NCI-H82 treated with DMSO at 0.1 percent for 48 hours (cell line): ENCODE results near the gene CHM.
"Not testable (repeated sequence)": the region's sequence is repeated elsewhere in the genome, so short reads cannot be mapped to it uniquely, and the experiment has no call there.

Source experiments
- DNase-seq: peaks from one replicate; lab custom pipeline; 2025; ENCODE audit not compliant: unreplicated experiment; lab: John Stamatoyannopoulos, UW

CHM gene

DNA sequence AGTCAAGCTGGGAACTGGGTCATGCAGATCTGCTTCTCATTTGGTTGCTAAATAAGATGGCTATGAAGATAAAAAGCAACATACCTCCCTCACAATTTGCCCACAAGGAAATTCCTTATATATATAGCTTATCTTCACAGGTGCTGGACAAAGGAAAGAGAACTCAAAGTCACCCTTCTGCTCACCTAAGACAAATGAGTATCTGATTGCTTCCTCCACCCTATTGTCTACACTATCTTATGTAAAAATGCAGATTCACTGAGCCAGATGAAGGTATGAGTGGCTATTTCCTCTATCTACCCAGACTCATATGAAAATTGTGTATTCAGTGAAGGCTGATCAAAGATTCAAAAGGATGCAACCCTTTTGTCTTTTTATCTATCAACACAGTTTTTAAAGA lies 50.8 kb downstream of the CHM start:
- no peak for DNase-seq

DNA sequence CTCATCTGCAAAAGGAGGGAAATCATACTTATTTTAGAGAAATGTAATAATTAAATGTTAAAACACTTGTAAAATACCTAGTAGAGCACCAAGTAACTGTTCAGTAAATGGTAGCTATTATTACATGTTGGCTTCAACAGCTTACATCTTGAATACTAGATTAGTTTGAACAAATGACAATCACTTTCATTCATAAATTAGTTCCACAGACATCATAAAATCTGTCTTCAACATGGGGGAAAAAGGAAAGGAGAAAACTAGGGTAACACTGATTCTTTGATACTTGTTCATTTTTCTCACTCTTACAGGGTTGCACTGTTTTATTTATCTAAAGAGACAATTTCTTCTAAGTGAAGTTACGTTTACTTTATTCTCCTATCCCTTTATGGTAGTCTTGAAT lies 51.7 kb downstream of the CHM start:
- no peak for DNase-seq

DNA sequence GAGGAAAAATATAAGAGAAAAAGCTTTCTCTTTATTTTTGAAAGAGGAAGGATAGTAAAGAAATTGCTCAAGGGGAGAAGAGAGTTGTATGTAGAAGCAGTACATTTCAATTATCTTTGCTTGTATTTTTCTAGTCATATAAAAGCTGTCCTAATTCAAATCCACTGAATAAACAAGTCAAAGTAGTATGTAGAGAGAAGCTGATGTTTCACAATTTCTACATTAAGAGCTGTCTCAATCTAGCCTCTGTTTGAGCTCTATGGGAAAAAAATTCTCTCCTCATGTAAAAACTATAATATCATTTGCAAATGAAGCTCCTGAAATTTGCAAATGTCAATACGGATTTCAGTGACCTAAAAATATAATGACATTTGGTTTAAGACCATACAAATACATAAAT lies 52.6 kb downstream of the CHM start:
- DNase-seq, result no peak

DNA sequence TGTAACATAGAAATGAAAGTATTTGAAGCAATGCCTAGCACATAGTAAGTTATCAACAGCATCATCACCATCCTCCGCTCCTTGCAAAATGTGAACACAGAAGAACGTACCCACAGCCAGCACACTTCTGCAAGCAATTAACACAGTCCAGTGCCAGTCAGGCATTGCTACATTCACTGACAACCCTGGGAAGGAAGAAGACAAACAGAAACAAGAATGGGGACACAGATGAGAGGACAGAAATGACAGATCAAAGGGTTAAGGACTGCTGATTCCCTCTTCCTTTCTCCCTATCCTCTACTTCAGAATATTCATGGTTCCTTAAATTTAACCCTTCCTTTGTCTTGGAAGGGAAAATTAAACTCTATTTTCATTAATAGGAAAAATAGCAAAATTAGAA lies 53.1 kb downstream of the CHM start:
- no peak for DNase-seq

DNA sequence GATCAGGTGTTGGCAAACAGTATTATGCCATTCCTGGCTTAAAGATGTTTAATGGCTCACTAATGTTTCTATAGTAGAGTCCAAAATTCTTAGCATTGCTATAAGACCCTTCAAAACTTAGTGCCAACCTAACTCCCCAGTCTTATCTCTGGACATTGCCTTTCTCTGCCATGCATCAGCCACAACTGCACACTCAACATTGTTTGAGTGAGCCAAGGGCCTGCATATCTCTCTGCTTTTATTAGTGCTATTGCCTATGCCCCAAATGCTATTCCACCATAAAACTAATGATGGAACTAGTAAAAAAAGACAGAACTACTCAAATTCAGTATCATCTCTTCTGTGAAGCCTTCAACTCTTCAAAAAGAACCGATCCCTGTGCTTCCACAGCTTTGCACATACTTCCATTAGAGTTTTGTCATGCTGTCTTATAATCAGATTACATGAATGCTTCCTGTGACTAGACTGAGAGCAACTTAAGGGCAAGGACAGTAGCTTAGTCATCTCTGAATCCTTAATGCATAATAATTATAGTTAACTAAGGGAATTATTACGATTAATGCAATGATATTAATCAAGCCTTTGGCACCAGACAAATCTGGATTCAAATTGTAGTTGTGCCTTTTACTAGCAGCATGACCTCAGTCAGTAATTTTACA lies 53.7 kb downstream of the CHM start:
- DNase-seq, result peak; percentile 71

DNA sequence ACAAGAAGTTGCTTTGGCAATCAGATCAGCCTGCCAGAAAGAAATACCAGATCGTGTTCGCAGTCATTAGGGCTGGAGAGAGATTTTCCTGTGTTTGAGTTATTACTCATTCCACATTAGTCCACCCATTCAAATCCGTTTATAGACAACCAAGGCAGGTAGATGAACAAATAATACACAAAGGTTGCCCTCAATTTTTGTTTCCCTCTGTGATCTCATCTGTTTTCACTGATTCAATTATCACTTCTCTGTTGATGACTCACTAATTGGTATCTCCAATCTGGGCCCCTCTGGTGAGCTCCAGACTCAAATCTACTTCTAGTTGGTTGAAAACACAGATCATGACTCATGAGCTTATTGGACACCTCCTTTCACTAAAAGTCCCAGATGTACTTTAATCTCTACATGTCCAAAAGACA lies 54.5 kb downstream of the CHM start:
- peak; percentile 86 for DNase-seq

DNA sequence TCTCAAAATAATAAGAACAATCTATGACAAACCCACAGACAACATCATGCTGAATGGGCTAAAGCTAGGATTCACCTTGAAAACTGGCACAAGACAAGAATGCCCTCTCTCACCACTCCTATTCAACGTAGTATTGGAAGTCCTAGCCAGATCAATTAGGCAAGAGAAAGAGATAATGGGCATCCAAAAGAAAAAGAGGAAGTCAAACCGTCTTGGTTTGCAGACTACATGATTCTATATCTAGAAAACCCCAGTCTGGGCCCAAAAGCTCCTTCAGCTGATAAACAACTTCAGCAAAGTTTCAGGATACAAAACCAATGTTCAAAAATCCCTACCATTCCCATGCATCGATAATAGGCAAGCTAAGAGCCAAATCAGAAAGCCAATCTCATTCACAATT lies 59.0 kb downstream of the CHM start:
- no peak for DNase-seq

DNA sequence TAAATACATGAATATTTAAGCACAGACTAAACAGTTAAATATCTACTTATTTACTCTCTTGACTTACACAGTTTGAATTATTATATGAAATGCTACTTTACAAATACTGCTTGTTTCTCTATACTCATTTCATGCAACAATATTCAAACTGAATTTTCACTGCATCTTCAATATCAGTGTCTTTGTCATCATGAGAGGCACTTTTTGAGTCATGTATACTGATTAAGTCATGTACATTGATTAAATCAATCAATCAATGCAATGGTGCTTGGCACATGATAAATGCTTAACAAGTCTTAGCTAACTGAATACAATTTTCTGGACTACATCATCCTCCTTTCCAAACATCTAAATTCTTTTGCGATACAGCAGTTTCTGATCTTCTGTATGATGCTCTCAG lies 67.1 kb downstream of the CHM start:
- no peak for DNase-seq

DNA sequence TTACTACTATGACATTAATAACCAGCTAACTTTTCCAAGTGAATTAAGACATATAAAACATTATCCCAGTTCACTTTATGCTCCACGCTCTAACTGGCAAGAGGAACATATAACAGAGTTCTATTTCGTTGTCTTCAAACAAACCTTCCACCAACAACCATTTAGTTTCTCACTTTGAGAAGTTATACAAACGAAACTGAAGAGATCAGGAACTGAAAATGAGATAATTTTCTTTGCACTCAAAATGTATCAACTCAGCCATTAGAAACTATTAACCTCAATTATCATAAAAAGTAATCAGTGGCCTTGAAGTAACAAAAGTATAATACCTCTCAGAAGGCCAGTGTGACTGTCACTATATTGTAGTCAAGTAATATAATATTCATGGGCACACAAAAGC lies 70.1 kb downstream of the CHM start:
- DNase-seq, result no peak

DNA sequence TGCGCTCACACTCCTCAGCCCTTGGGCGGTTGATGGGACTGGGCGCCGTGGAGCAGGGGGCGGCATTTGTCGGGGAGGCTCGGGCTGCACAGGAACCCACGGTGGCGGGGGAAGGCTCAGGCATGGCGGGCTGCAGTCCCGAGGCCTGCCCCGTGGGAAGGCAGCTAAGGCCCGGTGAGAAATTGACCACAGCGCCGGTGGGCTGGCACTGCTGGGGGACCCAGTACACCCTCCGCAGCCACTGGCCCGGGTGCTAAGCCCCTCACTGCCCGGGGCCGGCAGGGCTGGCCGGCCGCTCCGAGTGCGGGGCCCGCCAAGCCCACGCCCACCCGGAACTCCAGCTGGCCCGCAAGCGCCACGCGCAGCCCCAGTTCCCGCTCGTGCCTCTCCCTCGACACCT lies 75.0 kb downstream of the CHM start:
- DNase-seq, result not testable (repeated sequence)

DNA sequence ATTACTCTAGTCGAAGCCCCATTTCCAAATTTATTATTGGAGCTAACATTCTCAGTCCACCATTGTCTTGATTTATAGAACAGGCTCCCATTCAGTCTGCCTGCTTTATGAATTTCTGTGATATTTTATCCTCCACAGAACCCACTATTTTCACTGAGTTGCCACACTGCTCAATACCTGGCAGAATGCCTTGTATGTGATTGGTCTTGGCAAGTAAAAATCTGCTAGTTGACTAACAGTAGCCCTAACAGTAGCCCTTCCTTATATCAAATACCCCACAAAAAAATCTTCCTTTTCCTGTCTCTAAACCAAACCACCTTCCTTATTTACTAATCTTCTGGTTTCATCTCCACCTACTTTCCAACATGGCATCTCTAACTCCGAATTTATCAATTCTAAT lies 82.6 kb downstream of the CHM start:
- DNase-seq, result no peak

DNA sequence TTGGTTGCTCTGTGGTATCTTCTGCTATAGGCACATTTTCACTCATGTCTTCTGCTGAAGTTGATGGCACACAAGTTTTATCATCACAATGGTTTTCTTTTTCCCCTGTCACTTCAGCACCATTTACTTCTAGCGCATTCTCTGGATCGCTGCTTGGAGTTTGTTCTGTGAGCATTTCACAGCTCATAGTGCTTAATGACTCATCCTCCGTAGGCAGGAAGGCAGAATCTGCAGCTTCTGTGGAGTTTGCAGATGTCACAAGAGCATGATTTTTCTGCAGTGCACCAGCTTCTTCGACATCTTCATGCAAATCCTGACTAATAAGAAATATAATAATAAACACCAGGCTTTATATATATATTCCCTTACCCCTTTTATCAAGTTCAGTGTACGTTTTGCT lies 83.6 kb downstream of the CHM start:
- no peak for DNase-seq

DNA sequence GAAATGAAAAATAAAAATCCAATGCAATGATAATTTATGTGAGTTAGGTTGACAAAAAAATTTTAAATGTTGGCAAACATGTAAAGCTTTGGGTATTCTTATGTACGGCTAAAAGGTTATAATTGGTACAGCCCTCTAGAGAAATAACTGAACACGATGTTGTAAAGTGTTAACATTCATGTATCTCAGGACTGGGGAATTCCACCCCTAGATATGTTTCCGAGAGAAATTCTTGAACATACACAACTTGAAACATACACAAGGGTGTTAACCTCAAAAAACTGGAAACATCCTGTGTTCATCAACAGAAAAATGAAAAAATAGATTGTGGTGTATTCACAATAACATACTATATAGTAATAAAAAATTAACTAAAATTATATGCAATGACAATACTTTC lies 91.8 kb downstream of the CHM start:
- no peak for DNase-seq

DNA sequence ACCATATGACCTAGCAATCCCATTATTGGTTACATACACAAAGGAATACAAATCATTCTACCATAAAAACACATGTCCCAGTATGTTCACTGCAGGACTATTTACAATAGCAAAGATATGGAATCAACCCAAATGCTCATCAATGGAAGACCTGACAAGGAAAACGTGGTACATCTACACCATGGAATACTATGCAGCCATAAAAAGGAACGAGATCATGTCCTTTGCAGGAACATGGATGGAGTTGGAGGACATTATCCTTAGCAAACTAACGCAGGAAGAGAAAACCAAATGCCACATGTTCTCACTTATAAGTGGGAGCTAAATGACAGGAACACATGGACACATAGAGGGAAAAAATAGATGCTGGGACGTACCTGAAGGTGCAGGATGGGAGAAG lies 102.6 kb downstream of the CHM start:
- not testable (repeated sequence) for DNase-seq

DNA sequence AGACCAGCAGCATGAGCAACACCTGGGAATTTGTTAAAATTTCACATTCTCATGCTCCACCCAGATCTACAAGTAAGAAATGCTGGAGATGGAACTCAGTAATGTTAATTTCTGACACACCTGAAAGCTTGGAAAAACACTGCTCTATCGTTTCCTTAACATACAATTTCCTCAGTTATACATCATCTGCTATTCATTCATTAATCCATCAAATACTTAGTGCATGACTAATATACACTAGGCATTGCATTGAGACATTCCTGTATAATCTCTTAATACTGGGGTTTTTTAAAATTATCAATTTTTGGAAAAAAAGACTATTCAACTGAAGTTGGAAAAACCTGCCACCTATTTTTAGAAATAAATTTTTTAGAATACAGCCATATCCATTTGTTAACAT lies 106.1 kb downstream of the CHM start:
- DNase-seq, result no peak

DNA sequence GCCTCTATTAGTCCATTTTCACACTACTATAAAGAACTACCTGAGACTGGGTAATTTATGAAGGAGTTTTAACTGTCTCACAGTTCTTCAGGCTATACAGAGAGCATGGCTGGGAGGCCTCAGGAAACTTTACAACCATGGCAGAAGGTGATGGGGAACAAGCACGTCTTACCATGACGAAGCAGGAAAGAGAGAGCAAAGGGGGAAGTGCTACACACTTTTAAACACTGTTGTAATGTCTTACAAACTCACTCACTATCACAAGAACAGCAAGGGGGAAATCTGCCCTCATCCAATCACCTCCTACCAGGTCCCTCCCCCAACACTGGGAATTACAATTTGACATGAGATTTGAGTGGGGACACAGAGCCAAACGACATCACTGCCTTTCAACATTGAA lies 107.4 kb downstream of the CHM start:
- DNase-seq, result not testable (repeated sequence)

DNA sequence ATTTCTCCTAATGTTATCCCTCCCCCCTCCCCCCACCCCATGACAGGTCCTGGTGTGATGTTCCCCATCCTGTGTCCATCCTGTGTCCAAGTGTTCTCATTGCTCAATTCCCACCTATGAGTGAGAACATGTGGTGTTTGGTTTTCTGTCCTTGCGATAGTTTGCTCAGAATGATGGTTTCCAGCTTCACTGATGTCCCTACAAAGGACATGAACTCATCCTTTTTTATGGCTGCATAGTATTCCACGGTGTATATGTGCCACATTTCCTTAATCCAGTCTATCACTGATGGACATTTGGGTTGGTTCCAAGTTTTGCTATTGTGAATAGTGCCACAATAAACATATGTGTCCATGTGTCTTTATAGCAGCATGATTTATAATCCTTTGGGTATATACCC lies 113.0 kb downstream of the CHM start:
- not testable (repeated sequence) for DNase-seq

DNA sequence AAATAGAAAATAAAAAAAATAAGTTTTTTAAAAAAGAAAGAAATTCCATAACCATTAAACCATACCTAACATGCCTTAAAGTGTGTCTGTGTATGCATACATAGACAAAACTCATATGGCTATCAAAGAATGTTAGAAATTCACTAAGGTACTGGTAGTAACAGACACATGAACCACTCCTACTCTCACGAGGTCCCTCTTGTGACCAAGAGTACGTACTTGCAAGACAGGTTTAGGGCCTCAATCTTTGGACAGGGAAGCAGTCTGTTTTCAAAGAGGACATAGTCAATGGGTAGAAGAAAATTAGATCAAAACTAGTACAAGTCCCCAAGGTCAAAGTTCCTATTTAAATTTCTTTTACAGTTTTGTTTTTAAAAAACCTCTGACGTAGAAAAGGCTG lies 117.3 kb downstream of the CHM start:
- no peak for DNase-seq

DNA sequence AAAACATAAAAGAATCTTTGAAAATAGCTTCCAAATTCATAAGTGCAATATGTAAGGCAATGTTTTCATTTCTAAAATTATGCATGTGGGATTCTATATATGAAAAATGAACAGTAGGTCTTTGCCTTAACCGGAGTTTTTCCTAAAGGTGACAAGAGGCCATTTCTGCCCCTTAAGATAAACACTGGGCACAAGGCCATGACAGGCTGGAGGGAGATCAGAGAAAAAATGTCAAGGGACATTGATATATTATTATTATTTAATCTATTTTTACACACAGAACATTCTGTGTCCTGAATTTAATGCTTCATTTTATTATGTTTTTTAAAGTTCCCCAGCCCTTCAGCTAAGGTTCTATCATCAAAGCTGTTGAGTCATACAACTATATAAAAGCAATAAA lies 118.8 kb downstream of the CHM start:
- no peak for DNase-seq

DNA sequence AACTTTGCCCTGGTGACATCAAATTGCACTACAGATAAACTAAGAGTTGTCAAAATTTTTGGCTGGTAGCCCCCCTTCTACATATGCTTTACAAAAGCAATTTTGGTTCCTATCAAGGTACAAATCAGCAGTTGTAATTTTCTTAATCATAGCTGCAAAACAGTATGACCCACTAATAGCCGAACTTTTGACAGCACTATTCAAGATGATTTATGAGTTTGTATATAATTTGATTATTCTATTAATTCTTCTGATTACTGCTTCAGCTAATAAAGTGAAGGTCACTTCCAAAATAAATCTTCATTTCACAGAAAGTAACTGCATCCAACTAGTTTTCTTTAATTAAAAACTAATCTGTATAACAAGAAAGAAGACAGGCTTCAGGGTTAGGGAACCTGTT lies 119.6 kb downstream of the CHM start:
- DNase-seq, result no peak

DNA sequence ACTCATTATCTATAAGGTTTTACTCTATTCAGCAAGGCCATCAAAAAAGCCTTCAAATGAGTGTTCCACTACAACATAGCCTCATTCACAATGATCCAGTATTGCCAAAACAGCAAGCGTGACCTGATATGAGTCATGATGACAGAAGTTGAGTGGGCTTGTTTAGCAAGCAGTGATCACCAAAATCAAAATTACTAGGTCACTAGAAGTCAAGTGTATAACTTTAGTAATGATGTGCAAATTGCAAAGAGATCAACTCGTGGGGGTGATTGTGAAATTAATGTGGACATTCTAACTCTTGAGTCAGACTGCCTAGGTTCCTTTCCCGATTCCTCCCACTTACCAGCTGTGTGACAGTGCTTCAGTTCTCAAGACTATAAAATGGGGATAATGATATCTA lies 124.5 kb downstream of the CHM start:
- no peak for DNase-seq

DNA sequence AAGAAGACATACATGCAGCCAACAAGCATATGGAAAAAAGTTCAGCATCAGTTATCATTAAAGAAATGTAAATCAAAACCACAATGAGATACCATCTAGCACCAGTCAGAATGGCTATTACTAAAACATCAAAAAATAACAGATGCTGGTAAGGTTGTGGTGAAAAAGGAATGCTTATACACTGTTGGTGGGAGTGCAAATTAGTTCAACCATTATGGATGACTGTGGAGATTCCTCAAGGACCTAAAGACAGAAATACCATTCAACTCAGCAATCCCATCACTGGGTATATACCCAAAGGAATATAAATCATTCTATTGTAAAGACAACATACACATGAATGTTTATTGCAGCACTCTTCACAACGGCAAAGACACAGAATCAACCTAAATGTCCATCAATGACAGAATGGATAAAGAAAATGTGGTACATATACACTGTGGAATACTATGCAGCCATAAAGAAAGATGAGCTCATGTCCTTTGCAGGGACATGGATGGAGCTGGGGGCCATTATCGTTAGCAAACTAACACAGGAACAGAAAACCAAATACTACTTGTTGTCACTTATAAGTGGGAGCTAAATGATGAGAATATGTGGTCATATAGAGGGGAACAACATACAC lies 130.6 kb downstream of the CHM start:
- DNase-seq, result not testable (repeated sequence)

DNA sequence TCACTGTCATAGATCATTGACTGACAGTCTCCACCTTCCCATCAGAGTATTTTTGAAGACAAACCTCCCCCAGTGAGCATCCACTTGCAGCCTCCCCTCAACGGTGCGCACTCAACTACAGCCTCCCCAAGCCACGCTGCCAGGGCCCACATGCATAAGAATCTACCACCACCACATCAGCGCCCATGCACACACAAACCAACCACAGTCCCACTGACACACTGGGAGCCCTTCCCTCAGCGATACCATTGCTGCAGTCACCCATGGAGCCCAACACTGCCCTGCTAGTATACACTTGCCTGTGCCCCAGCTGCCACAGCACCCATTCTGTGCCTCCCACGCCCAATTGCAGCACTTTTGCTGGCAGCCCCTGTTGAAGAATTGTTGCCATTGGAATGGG lies 132.9 kb downstream of the CHM start:
- DNase-seq, result no peak
